HG03097 (cell line): Measurements from ENCODE around the gene RNPS1.
"Not testable (repeated sequence)": the region's sequence is repeated elsewhere in the genome, so short reads cannot be mapped to it uniquely, and the experiment has no call there.

Source experiments
- ATAC-seq: cut with Tn5 transposase; IDR thresholded peaks from one replicate; pipeline ENCODE4 v1.9.1; 2021; ENCODE audit not compliant: unreplicated experiment, low FRiP score

RNPS1 gene

GRCh38 chr16:2263026-2263425, 4.9 kb downstream of the RNPS1 start:
- ATAC-seq, result not testable (repeated sequence)

DNA sequence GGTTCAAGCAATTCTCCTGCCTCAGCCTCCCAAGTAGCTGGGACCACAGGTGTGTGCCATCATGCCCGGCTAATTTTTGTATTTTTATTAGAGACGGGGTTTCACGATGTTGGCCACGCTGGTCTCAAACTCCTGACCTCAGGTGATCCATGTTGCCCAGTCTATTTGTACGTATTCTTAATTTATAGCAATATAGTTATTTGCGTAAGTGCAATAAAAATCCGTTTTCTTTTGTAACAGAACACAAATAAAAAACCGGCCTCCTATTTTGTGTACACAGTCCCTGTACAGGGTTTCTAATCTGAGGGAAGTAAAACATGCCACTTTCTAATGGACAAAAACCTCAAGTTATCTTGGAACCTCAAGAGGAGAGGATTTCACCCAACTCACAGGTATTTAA, 7.7 kb downstream of the RNPS1 start:
- ATAC-seq, result no peak

GRCh38 chr16:2258530-2258929, 9.4 kb downstream of the RNPS1 start:
- ATAC-seq, result not testable (repeated sequence)

GRCh38 chr16:2257726-2258125, 10.2 kb downstream of the RNPS1 start:
- no peak for ATAC-seq

GRCh38 chr16:2256531-2257140, 11.3 kb downstream of the RNPS1 start:
- no peak for ATAC-seq

DNA sequence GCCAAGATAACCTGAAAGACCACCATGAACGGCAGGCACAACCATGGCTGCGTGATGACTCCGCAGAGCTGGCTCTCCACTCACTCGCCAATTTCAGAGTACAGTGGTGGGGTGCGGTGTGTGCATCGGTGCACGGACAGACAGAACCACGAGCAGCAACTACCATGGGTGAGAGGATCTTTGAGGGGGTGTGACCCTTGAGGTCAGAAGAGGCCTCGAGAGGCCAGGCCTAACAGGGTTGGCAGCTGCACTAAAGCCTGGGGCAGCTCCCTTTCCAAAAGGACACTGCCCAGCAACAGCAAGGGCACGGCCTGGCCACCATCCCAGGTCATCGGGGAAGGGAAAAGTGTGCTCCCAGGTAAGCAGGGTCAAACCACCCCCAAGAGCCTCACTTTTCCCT, 14.6 kb downstream of the RNPS1 start:
- no peak for ATAC-seq

- ATAC-seq, result no peak
Observed at GRCh38 chr16:2252806-2253148, 15.1 kb downstream of the RNPS1 start.

DNA sequence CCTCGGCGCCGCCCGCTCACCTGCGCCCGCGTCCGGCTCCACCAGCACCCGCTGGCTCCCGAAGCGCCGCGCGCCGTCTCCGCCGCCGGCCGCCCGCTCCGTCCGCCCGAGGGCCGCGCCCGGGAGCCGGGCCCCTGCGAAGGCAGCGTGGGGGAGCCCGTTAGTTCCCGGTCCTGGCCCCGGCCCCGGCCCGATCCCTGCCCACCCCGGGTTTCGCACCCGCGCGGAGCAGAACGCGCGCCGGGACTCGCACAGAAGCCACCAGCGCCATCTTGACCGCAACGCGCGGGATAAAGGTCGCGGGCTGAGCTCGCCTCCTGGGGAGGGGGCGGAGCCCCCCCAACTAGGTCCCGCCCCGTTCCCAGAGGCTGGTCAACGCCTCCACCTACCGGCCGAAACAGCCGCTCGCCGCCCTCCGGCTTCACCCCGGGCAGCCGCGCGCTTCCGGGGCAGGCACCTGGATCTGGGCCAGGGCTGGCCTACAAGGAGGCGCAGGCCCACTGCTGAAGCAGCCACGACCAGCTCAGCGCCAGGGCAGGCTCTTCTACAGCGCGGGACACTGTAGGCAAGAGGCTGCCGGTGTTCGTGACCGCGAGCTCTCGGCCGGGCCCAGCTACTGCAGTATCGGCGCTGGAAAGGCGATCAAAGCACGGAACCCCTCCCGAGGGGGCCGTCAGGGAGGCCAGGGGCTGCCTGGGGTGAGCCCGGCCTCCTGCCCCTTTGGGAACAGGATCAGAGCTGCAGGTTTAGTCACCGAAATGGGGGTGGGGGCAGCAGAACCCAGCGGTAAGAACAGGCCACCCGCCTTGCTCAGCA, 16.4 kb downstream of the RNPS1 start, which contains the start of gene ECI1:
ECI1 (minus strand) TSS at position 292 of the 816 bp plus-strand sequence; CDS start at position 271, 21 bp downstream.
- ATAC-seq, result peak; percentile 85

- no peak for ATAC-seq
Observed at GRCh38 chr16:2250652-2251295, 17.2 kb downstream of the RNPS1 start.

- ATAC-seq, result no peak
Observed at GRCh38 chr16:2246301-2246885, 21.5 kb downstream of the RNPS1 start.

DNA sequence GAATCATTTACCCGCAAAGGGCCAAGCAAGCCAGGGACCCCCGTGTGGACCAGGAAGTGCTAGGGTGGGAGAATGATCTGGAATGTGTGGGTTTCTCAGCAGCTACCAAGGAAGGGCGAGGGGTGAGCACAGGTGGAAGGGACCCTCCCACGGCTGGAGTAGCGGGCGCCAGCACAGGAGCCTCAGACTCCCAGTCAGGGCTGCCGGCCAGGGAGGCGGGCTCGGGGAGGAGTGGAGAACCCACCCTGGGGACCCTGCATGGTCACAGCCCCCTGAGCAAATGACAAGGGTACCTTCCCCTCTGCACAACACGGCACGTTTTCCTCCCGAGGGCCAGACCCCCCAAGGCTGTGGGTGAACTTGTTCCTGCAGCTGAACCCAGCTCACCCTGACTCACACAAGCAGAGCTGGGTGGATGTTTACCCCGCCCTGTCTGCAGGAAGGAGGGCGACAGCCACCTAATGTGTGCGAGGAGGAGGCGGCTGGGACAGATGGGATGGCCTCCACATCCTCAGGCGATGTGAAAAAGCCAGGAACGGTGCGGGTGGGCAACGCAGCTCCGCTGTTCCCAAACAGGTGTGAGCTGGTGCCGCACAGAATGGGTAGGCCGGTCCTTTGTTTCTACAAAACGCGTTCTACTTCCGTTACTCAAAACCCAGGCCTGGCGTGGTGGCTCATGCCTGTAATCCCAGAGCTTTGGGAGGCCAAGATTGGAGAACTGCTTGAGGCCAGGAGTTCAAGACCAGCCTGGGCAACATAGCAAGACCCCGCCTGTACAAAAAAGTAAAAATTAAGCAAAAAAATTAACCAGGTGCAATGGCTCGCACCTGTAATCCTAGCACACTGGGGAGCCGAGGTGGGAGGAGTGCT, 22.8 kb downstream of the RNPS1 start:
- ATAC-seq, result no peak

DNA sequence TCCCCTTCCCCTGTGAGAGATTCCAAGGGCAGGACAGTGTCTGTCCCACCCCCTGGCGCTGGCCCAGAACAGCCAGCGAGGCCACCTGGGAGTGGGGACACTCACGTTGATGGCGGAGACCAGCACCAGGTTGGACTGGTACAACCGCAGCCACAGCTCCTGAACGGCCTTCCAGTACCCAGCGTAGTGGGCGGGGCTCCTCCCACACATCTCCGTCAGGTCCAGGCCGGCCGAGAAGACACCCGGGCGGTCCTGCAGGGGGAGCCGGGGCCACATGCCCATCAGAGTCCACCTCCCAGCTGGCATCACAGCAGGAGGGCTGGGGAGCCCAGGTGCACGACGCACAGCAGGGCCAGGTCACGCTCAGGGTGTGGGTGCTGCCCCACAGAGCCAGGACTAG, 23.6 kb downstream of the RNPS1 start:
- ATAC-seq, result no peak

DNA sequence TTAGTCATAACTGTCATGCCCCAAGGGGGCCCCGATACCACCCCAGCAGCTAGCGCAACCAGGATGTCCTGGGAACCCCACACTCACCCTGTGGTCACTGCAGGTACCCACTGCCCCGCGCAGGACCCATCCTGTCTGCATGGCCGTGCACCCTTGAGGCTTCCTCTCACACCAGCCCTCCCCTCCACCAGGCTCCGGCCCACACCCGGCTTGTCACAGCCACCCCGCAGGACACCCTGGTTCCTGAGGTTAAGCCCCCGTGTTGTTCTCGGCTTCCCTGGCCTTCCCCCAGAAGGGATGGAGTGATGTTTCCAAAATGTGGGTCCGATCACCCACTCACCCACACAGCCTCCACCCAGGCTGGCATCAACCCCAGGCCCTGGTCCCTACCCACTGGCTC, 24.1 kb downstream of the RNPS1 start:
- no peak for ATAC-seq

DNA sequence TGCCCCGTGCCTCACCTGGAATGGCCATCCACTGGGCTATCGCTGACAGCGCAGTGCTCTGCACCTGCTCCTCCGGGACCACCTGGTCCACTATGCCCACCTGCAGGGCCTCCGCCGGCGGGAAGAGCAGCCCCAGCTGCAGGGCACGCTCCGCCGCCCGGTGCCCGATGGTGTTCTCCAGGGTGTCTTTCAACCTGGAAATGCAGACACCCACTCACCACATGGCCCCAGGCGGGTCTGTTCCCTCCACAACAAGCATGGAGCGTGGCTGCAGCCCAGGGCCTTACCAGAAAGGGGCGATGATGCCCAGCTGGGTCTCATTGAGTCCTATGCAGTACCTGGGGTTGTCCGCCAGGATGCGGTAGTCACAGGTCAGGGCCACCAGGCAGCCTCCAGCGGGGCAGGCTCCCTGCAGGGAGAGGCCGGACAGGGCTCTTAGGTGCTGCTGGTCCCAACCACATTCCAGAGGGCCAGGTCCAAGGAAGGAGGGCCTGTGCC, 24.8 kb downstream of the RNPS1 start:
- ATAC-seq, result no peak

- ATAC-seq, result no peak
Observed at GRCh38 chr16:2242598-2242997, 25.3 kb downstream of the RNPS1 start.

GRCh38 chr16:2240331-2240730, 27.6 kb downstream of the RNPS1 start:
- not testable (repeated sequence) for ATAC-seq

DNA sequence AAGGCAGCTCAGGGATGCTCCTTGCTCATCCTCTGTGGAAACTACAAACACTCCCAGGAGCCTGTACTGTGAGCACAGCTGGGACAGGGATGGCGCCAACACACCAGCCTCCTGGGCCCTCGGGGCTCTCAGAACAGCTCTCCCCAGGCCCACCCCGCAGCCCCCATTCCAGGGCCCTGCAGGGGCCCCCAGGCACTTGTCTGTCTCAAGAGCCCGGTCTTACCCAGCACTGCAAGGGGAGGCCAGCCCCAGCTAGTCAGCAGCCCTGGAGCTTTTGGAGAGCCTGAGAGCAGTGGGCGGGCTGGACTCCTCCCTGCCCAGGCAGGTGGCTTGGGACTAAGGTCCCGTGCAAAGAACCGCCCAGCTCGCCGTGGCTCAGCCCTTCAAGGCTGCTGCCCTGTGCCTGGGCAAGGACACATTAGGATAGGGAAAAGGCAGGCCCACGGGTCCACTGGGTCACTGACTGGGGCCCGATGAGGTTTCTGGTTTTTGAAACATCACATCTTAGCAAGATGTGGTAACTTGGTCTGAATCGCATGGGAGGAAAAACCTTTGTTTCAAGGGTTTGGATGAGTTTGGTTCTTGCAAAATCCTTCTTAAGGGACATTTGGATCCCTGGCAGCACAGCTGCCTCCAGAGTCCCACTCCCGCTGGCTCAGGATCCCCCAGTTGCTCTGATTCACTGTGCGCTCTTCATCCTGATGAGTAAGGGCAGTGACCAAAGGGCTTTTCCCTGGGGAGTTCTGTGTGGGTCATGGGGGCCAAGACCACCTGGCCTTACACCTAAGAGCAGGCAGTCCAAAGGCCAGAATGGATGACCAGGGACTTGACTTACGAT, 28.9 kb downstream of the RNPS1 start:
- no peak for ATAC-seq

DNA sequence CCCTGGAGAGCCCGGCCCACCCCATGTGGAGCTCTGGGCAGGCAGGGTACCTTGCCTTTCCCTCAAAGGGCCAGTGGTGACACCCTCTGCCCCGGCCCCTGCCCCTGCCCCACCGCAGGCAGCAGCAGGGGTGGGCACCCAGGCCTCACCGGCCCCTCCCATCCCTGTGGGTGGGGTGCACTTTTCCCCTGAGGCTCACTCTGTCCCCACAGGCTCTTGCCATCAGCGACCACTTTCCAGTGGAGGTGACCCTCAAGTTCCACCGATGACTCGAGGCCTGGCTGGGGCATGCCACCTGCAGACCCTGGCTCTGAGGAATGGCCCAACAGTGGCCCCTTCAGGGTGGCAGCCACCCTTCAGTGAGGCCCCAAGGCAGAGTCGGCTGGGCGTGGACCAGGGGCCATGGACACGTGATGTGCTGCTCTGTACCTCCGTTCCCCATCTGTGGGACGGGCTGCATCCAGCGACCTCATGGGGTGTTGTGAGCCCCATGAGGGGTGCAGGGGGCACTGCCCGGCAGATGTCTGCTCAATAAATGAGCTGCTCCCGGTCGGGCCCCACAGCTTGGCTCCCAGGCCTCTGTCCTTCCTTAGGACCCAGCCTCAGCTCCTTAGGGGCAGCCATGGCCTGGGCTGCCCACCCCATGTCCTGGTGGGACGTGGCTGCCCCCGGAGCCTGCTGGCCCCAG, 29.6 kb downstream of the RNPS1 start:
- no peak for ATAC-seq
